Measurements from ENCODE around the gene FAM76A.

DNA sequence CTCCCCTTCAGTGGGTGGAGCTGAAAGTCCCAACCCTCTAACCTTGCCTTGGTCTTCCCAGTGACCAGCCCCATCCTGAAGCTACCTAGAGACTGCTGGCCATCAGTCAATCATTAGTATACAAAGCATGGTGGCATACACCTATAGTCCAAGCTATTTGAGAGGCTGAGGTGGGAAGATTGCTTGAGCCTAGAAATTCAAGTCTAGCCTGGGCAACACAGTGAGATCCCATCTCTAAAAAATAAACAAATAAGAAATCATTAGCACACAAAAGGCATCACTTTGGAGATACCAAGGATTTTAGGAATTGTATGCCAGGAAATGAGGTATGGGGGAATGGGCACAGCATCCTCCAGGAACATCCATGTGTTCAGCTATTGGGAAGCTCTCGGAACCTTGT, 49.4 kb upstream of the FAM76A start:
- TF ChIP-seq OSR1 (CRISPR knock-in tag; IDR thresholded peaks at IDR 0.05), result no peak
- TF ChIP-seq RARB (CRISPR knock-in tag; IDR thresholded peaks at IDR 0.05), result no peak
- no peak for TF ChIP-seq ZC3H10 (CRISPR knock-in tag; IDR thresholded peaks at IDR 0.05)
- no peak for TF ChIP-seq SNAI2 (CRISPR knock-in tag; IDR thresholded peaks at IDR 0.05)
- TF ChIP-seq, protein P1, sequence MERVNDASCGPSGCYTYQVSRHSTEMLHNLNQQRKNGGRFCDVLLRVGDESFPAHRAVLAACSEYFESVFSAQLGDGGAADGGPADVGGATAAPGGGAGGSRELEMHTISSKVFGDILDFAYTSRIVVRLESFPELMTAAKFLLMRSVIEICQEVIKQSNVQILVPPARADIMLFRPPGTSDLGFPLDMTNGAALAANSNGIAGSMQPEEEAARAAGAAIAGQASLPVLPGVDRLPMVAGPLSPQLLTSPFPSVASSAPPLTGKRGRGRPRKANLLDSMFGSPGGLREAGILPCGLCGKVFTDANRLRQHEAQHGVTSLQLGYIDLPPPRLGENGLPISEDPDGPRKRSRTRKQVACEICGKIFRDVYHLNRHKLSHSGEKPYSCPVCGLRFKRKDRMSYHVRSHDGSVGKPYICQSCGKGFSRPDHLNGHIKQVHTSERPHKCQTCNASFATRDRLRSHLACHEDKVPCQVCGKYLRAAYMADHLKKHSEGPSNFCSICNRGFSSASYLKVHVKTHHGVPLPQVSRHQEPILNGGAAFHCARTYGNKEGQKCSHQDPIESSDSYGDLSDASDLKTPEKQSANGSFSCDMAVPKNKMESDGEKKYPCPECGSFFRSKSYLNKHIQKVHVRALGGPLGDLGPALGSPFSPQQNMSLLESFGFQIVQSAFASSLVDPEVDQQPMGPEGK (CRISPR knock-in tag; IDR thresholded peaks at IDR 0.05; ENCODE audit: borderline replicate concordance), result no peak
- TF ChIP-seq ESRRG (CRISPR knock-in tag; IDR thresholded peaks at IDR 0.05), result no peak
- no peak for TF ChIP-seq ZFP30 (CRISPR knock-in tag; IDR thresholded peaks at IDR 0.05)
